ENCODE results near the gene DPEP2. TPM values are rescaled to one million over a fixed set of nuclear protein-coding genes. Genes with fewer than 3 reads are reported as not detected.

Gene DPEP2
- total RNA-seq, 3 donors from 2014 or later, result 1.3 to 7.7 (median 2.5) TPM

GRCh38 chr16:67949645-67950044, 49.6 kb downstream of the DPEP2 start:
- H3K4me3 ChIP-seq, result no peak overlapping the region
- H3K9me3 ChIP-seq, result no peaks in the 10 kb centered on the region
- intact Hi-C loops (cut with DNase I; ENCODE audit: low total_unique reads), result no loop called here
- no peaks in the 10 kb centered on the region for H3K36me3 ChIP-seq
- H3K27ac ChIP-seq, result no peak overlapping the region
- DNase-seq (ENCODE audit: low spot score in 2 of 2), result no peak
- TF ChIP-seq POLR2AphosphoS5 (IDR thresholded peaks at IDR 0.05) (no peak), CTCF (IDR thresholded peaks at IDR 0.05) (no peak), POLR2A (IDR thresholded peaks at IDR 0.05) (no peak)
- H3K27me3 ChIP-seq, result no peaks in the 10 kb centered on the region
- H3K4me1 ChIP-seq, result peaks cover 0 to 1% of the 10 kb centered on the region in 2 donors

- intact Hi-C loops (cut with DNase I; ENCODE audit: low total_unique reads), result no loop called here
- Histone ChIP-seq H3K27ac (no peak overlapping the region), H3K36me3 (no peaks in the 10 kb centered on the region), H3K9me3 (no peaks in the 10 kb centered on the region), H3K4me1 (peaks cover 0 to 8% of the 10 kb centered on the region in 2 donors), H3K27me3 (no peaks in the 10 kb centered on the region), H3K4me3 (no peak overlapping the region)
- no peak for DNase-seq (ENCODE audit: low spot score in 2 of 2)
- TF ChIP-seq CTCF (IDR thresholded peaks at IDR 0.05) (no peak), POLR2A (IDR thresholded peaks at IDR 0.05) (no peak), POLR2AphosphoS5 (IDR thresholded peaks at IDR 0.05) (no peak)
Observed at GRCh38 chr16:67948015-67948414, 51.3 kb downstream of the DPEP2 start.

GRCh38 chr16:67946966-67947558, 52.2 kb downstream of the DPEP2 start:
- Histone ChIP-seq H3K36me3 (no peaks in the 10 kb centered on the region), H3K9me3 (no peaks in the 10 kb centered on the region), H3K27me3 (no peaks in the 10 kb centered on the region), H3K4me1 (peaks cover 0 to 8% of the 10 kb centered on the region in 2 donors), H3K27ac (peak overlapping the region in 1 of 2 donors; percentile 12), H3K4me3 (no peak overlapping the region)
- no peak for DNase-seq (ENCODE audit: low spot score in 2 of 2)
- TF ChIP-seq CTCF (IDR thresholded peaks at IDR 0.05) (no peak), POLR2A (IDR thresholded peaks at IDR 0.05) (no peak), POLR2AphosphoS5 (IDR thresholded peaks at IDR 0.05) (no peak)
- intact Hi-C loops (cut with DNase I; ENCODE audit: low total_unique reads), result no loop called here

DNA sequence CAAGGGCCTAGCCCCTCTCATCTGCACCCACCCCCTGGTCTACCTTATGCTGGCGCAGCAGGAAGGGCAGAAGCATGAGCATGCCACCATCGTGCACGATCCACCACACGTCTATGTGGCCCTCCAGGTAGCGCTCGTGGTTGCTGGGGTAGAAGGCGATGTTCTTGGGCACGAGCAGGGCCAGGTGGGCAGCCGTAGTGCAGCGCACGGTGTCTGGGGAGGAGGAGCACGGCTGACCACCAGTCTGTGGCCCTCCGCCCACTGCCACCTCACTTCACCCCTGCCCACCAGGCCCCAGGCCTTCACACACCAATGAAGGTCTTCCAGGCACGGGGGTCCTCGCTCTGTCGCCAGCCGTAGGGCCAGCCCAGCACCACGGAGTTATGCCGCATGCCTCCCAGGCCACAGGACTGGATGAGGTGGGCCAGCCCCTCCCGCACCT, 53.1 kb downstream of the DPEP2 start:
- TF ChIP-seq POLR2AphosphoS5 (IDR thresholded peaks at IDR 0.05) (no peak), POLR2A (IDR thresholded peaks at IDR 0.05) (no peak), CTCF (IDR thresholded peaks at IDR 0.05) (no peak)
- H3K27me3 ChIP-seq, result no peaks in the 10 kb centered on the region
- no peak for DNase-seq (ENCODE audit: low spot score in 2 of 2)
- H3K4me3 ChIP-seq, result no peak overlapping the region
- H3K27ac ChIP-seq, result peak overlapping the region in 1 of 2 donors; percentile 91
- H3K9me3 ChIP-seq, result no peaks in the 10 kb centered on the region
- H3K36me3 ChIP-seq, result no peaks in the 10 kb centered on the region
- intact Hi-C loops (cut with DNase I; ENCODE audit: low total_unique reads), result no loop called here
- peaks cover 0 to 8% of the 10 kb centered on the region in 2 donors for H3K4me1 ChIP-seq

DNA sequence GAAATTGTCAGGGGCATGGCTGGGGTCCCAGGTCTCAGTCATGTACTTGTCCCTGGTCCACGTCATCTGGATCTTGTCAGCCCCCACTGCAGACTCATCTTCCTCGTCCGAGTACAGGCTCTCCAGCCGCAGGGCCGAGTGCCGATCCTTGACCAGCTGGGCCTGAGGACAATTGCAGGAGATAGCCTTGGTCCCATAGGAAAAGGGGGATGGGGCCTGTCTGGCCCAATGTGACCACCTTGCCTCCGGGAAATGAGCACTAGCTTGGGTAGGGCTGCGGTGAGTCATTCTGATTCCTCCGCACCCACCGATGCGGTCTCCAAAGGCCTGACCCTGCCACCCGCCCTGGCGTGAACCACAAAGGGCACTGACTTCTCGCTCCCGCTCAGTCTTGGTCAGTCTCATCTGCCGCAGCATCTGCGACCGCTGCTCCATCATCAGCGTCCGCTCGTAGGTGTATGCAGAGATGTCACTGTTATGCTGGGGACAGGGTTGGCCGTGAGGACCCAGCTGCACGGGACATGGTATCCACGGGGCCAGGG, 53.8 kb downstream of the DPEP2 start:
- intact Hi-C loops (cut with DNase I; ENCODE audit: low total_unique reads), result no loop called here
- Histone ChIP-seq H3K27ac (peak overlapping the region in 1 of 2 donors; percentile 91), H3K27me3 (no peaks in the 10 kb centered on the region), H3K4me1 (peaks cover 0 to 8% of the 10 kb centered on the region in 2 donors), H3K36me3 (no peaks in the 10 kb centered on the region), H3K4me3 (no peak overlapping the region), H3K9me3 (no peaks in the 10 kb centered on the region)
- no peak for DNase-seq (ENCODE audit: low spot score in 2 of 2)
- no peak for TF ChIP-seq CTCF (IDR thresholded peaks at IDR 0.05)
- TF ChIP-seq POLR2AphosphoS5 (IDR thresholded peaks at IDR 0.05), result no peak
- TF ChIP-seq POLR2A (IDR thresholded peaks at IDR 0.05), result no peak

All from breast epithelium (tissue), 4 donors.